Activated CD4-positive, alpha-beta memory T cell treated with anti-CD3 and anti-CD28 coated beads for 36 hours (primary cell): Measurements from ENCODE around the gene PDE12. TPM values are rescaled to one million over a fixed set of nuclear protein-coding genes. Genes with fewer than 3 reads are reported as not detected.

Experiments
- CTCF ChIA-PET: fragments of 350-600 bp; sonication (Branson Sonifier 250); formaldehyde crosslinking; loops from one replicate; lab custom pipeline; 2021; ENCODE audit warnings: antibody characterized with exemption, inconsistent platforms; lab: Charles Lee
- POLR2A ChIA-PET: fragments of 350-600 bp; sonication (Branson Sonifier 250); formaldehyde crosslinking; loops from one replicate; lab custom pipeline; 2021; ENCODE audit warnings: antibody characterized with exemption; lab: Charles Lee
- DNase-seq: peaks from one replicate; pipeline ENCODE4 v3.0.0-alpha.2; 2020
- H3K27ac Mint-ChIP-seq: one replicate; pipeline ENCODE4 v1.8.0; 2021; ENCODE audit warnings: mixed read lengths
- H3K27me3 Mint-ChIP-seq: one replicate; pipeline ENCODE4 v1.8.0; 2021; ENCODE audit warnings: mixed read lengths
- H3K36me3 Mint-ChIP-seq: one replicate; pipeline ENCODE4 v1.8.0; 2021; ENCODE audit warnings: mixed read lengths
- H3K4me1 Mint-ChIP-seq: one replicate; pipeline ENCODE4 v1.8.0; 2021; ENCODE audit warnings: low read depth, mixed read lengths
- H3K4me3 Mint-ChIP-seq: one replicate; pipeline ENCODE4 v1.8.0; 2021; ENCODE audit warnings: mild to moderate bottlenecking, mixed read lengths
- H3K9me3 Mint-ChIP-seq: one replicate; pipeline ENCODE4 v1.8.0; 2021; ENCODE audit warnings: mixed read lengths
- intact Hi-C: fragments of 100-400 bp; cut with micrococcal nuclease; formaldehyde crosslinking; loops from one replicate; pipeline ENCODE4 v1.15.1; 2023
- total RNA-seq, 2 experiments: library from RNA; stranded (reverse); gene quantifications; one replicate each; pipeline ENCODE4 v1.2.3, GENCODE V29; 2021

Gene PDE12, protein sequence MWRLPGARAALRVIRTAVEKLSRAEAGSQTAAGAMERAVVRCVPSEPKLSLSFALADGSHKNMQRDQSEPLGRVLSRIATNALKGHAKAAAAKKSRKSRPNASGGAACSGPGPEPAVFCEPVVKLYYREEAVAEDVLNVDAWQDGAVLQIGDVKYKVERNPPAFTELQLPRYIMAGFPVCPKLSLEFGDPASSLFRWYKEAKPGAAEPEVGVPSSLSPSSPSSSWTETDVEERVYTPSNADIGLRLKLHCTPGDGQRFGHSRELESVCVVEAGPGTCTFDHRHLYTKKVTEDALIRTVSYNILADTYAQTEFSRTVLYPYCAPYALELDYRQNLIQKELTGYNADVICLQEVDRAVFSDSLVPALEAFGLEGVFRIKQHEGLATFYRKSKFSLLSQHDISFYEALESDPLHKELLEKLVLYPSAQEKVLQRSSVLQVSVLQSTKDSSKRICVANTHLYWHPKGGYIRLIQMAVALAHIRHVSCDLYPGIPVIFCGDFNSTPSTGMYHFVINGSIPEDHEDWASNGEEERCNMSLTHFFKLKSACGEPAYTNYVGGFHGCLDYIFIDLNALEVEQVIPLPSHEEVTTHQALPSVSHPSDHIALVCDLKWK
- 10 to 100 TPM; 20.7 to 21.9 TPM for total RNA-seq

DNA sequence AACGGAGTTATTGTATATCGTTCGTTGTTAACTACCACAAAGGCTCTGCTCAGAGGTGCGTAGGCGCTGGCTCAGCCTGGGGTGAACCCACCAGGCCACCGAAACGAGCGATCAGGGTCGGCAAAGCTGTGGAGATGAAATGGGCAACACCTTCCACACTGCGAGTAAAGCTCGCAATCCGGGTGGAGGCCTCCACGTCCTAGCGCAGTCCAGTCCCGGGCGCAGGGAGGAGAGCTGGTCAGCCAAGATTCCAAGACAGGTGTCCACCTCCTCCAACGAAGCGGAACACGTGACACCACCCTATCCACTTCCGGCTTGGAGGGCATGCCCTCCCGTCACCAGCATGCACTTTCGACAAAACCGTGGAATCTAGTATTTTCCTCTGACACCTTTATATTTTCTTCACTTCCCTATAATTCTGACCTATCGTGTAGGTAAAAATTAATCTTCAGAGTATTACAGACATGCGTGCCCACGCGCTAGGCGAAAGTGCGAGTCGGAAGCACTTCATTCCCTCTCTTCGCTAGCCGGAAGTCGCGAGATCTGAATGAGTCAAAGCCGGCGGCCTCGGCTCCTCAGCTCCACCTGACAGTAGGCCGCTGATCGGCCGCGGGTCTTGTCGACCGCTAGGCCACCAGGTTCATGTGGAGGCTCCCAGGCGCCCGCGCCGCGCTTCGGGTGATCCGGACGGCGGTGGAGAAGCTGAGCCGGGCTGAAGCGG lies at the start of gene PDE12:
TSS of gene PDE12 (plus strand) at position 537 of the 721 bp plus-strand sequence. CDS start at position 643, 106 bp downstream.
- POLR2A ChIA-PET: interaction anchor here (0.5 to 3.5 kb wide), 5 partner anchors 16 to 262 kb away, joined by 3 to 44 read pairs (median 3); partner anchors contain the start of genes ARF4, DENND6A and SLMAP
- peak within 1 kb of the TSS; percentile 96 for H3K27ac Mint-ChIP-seq
- H3K9me3 Mint-ChIP-seq: no peaks in the 10 kb centered on the region
- H3K4me3 Mint-ChIP-seq: peak within 1 kb of the TSS; percentile 97
- peaks cover 32% of the 10 kb centered on the region for H3K36me3 Mint-ChIP-seq
- DNase-seq: peak; percentile 89
- H3K4me1 Mint-ChIP-seq: peaks cover 34% of the 10 kb centered on the region
- CTCF ChIA-PET: interaction anchor here (0.6 to 3.0 kb wide), 10 partner anchors 10 to 387 kb away, joined by 3 to 24 read pairs (median 4); partner anchors contain the start of genes ARF4 and SLMAP
- intact Hi-C loops: loop anchor here (1.0 to 5.0 kb wide), 6 partner anchors 41 to 389 kb away; partner anchors contain the start of genes APPL1, ARF4, DENND6A and IL17RD
- no peaks in the 10 kb centered on the region for H3K27me3 Mint-ChIP-seq

DNA sequence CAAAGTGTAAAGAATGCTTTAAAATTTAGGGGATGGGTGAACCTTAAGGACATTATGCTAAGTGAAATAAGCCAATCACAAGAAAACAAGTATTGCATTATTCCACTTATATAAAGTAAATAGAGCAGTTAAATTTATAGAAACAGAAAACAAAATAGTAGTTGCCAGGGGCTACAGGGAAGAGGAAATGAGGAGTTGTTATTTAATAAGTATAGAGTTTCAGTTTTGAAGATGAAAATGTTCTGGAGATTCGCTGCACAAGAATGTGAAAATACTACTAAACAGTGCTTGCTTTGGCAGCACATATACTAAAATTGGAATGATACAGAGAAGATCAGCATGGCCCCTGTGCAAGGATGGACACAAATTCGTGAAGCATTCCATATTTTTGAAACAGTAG lies 43.9 kb upstream of the PDE12 start:
- Mint-ChIP-seq H3K9me3 (no peaks in the 10 kb centered on the region), H3K4me1 (no peaks in the 10 kb centered on the region), H3K27me3 (peaks cover 4% of the 10 kb centered on the region), H3K27ac (no peak overlapping the region), H3K4me3 (no peak overlapping the region), H3K36me3 (no peaks in the 10 kb centered on the region)
- intact Hi-C loops: no loop called here
- CTCF ChIA-PET: no interaction called here
- POLR2A ChIA-PET: no interaction called here
- DNase-seq: no peak

DNA sequence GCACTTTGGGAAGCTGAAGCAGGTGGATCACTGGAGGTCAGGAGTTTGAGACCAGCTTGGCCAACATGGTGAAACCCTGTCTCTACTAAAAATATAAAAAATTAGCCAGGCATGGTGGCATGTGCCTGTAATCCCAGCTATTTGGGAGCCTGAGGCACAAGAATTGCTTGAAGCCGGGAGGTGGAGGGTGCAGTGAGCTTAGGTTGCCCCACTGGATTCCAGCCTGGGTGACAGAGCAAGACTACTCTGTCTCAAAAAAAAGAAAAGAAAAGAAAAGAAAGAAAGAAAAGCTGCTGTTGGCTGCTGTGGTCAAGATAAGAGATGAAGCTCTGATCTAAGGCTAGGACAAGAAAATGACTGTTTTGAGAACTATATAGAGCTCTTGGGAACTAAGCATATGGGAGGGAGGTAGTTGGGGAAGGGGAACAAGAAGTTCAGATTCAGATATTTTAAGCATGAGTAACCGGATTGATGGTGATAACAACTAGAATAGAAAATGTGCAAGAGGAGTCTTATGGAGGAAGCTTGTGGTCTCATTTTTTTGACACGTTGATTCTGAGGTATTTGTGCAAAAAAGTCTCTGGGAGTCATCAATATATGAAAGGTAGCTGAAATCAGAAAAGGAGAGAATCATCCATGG lies 37.7 kb upstream of the PDE12 start:
- intact Hi-C loops: no loop called here

DNA sequence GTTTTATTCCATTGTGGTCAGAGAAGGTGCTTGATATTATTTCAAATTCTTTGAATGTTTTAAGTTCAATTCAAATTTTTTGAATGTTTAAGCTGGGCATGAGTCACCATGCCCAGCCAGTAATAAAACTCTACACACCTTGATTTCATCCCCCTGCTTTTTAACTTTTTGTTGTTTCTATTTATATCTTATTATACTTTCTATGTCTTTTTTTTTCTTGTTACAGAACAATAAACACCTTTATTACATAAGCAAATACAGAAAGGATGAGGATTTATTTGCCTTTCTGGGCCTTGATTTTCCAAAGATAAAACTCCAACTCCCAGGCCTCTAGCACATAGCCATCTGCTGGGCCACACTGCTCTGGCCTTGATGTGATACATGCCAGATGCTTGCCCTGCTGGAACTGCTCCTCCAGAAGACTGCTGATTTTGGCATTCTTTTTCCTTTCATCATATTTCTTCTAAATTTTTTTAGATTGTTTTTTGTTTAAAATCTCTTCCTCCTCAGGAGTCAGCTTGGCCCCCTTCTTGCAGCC lies 25.9 kb upstream of the PDE12 start:
- intact Hi-C loops: no loop called here
- Mint-ChIP-seq H3K4me3 (no peak overlapping the region), H3K27me3 (no peaks in the 10 kb centered on the region), H3K36me3 (no peaks in the 10 kb centered on the region), H3K4me1 (no peaks in the 10 kb centered on the region), H3K9me3 (peaks cover 1% of the 10 kb centered on the region), H3K27ac (no peak overlapping the region)
- ChIA-PET CTCF (no interaction called here), POLR2A (no interaction called here)
- DNase-seq: no peak

More for the DNA sequence above, 37.7 kb upstream of the PDE12 start:
- Mint-ChIP-seq H3K27me3 (no peaks in the 10 kb centered on the region), H3K36me3 (no peaks in the 10 kb centered on the region), H3K27ac (no peak overlapping the region), H3K4me3 (no peak overlapping the region), H3K9me3 (no peaks in the 10 kb centered on the region), H3K4me1 (no peaks in the 10 kb centered on the region)
- ChIA-PET POLR2A (no interaction called here), CTCF (no interaction called here)
- DNase-seq: no peak

DNA sequence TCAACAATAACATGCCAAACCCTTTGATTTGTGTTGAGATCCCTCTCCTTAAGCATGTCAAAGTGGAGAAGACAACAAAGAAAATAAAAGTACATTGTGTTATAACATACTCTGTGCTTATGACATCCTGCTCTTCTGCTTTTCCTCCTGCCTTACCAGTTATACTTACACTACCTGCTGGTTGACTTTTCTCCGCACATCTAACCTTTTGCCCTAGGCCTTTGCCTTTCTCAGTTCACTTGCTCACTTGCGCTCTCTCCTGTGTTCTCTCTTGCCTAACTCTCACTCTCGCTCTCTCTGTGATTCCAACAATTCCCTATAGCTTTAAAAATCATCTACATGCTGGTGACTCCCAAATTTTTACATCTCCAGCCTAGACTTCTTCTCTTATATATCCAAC lies 17.6 kb upstream of the PDE12 start:
- intact Hi-C loops: no loop called here
- H3K9me3 Mint-ChIP-seq: peaks cover 3% of the 10 kb centered on the region
- H3K4me1 Mint-ChIP-seq: no peaks in the 10 kb centered on the region
- CTCF ChIA-PET: interaction anchor here (1.2 kb wide), 1 partner anchor 141 kb away, joined by 3 read pairs; no protein-coding TSS in a partner anchor
- no peak overlapping the region for H3K4me3 Mint-ChIP-seq
- H3K36me3 Mint-ChIP-seq: no peaks in the 10 kb centered on the region
- H3K27ac Mint-ChIP-seq: no peak overlapping the region
- POLR2A ChIA-PET: no interaction called here
- no peaks in the 10 kb centered on the region for H3K27me3 Mint-ChIP-seq
- no peak for DNase-seq

DNA sequence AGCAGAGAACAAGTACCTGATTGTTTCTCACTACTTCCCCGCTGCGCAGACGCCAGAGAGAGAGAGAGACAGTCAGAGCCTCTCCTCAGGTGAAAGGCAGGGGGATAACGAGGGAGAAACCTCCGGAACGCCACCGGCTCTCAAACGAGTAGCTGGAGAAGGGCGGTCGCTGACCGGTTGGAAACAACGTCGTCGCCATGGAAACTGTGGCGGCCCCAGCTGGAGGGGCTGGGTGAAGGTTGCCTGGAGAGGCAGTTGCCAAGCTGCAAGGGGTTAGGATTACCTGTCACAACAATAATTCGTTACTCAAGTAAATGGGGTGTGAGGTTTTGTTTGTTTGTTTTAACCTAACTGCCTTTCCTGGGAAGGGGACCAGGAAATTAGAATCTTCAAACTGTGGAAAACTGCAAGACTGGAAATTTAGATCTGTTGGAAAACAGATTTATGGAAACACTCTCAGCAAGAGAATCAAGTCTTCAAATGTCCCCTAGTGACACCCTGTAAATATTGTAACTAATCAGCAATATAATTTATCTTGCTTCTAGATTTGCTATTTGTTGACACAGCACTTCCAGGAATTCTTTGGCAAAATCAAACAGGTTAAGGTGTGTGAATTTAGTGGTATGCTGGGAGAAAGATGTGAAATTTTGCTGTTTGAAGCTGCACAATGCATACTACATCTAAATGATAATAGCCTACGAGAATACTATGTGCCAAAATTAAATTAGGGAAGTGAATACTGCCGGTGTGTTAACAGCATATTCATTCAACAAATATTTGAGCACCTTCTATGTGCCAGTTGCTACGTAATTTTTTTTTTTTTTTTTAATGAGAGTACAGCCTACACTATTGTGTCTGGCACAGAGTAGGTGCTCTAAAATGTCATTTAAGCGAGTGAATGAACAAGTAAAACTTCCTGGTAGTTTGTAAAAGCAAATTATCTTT lies 11.6 kb upstream of the PDE12 start, which contains the start of gene DNAH12:
TSS of gene DNAH12 (minus strand) at position 164 of the 945 bp plus-strand sequence. CDS start 1,474 bp downstream, outside the sequence.
- DNase-seq: peak; percentile 31
- ChIA-PET CTCF (no interaction called here), POLR2A (no interaction called here)
- intact Hi-C loops: no loop called here
- Mint-ChIP-seq H3K4me1 (peaks cover 7% of the 10 kb centered on the region), H3K4me3 (no peak within 1 kb of the TSS), H3K27ac (no peak within 1 kb of the TSS), H3K27me3 (no peaks in the 10 kb centered on the region), H3K36me3 (no peaks in the 10 kb centered on the region), H3K9me3 (no peaks in the 10 kb centered on the region)

DNA sequence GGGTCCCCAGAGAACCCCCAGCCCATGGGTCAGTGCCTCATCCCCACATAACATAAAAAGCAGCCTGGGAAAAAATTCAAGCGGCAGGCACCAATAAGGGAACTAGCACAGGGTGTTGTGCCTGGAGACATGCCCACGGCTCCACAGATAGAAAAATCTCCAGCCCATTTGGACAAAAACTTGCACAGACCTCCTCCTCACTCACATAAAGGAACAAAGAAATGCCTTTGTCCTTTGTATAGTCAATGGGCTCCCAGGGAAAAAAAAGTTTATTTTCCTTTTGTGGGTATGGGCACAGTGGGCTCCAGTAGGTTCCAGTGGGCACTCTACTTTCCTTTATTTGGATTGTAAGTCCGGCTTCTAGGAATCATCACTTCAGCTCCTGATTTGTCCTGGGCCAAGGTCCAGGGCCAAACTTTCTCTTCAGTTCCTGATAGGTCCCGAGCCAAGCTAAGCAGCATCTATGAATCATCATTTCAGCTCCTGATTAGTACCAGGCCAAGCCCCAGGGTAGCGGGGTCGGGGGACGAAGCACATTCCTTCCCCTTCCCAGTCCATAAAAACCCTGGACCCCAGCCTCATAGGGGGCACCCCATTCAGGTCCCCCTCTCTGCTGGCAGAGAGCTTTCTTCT lies 10.3 kb upstream of the PDE12 start:
- no peaks in the 10 kb centered on the region for H3K9me3 Mint-ChIP-seq
- DNase-seq: no peak
- ChIA-PET POLR2A (no interaction called here), CTCF (no interaction called here)
- H3K4me3 Mint-ChIP-seq: no peak overlapping the region
- peaks cover 7% of the 10 kb centered on the region for H3K4me1 Mint-ChIP-seq
- H3K36me3 Mint-ChIP-seq: no peaks in the 10 kb centered on the region
- intact Hi-C loops: no loop called here
- H3K27ac Mint-ChIP-seq: no peak overlapping the region
- H3K27me3 Mint-ChIP-seq: no peaks in the 10 kb centered on the region

DNA sequence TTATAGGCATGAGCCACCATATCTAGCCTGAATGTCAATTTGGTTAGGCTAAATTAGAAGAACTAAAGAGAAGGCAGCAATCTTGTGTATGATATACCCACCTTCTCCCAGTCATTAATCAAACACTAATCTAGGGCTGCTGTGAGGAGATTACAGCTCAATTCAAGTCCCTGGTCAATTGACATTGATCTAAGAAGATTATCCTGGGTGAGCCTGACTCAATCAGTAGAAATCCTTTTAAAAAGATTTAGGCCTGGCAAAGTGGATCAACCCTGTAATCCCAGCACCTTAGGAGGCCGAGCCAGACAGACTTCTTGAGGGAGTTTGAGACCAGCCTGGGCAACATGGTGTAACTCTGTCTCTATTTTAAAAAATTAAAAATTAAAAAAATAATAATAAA lies 9.5 kb upstream of the PDE12 start:
- ChIA-PET POLR2A (no interaction called here), CTCF (no interaction called here)
- no peaks in the 10 kb centered on the region for H3K27me3 Mint-ChIP-seq
- no peaks in the 10 kb centered on the region for H3K36me3 Mint-ChIP-seq
- H3K4me3 Mint-ChIP-seq: no peak overlapping the region
- no peak for DNase-seq
- H3K4me1 Mint-ChIP-seq: peaks cover 7% of the 10 kb centered on the region
- no peak overlapping the region for H3K27ac Mint-ChIP-seq
- intact Hi-C loops: no loop called here
- no peaks in the 10 kb centered on the region for H3K9me3 Mint-ChIP-seq

DNA sequence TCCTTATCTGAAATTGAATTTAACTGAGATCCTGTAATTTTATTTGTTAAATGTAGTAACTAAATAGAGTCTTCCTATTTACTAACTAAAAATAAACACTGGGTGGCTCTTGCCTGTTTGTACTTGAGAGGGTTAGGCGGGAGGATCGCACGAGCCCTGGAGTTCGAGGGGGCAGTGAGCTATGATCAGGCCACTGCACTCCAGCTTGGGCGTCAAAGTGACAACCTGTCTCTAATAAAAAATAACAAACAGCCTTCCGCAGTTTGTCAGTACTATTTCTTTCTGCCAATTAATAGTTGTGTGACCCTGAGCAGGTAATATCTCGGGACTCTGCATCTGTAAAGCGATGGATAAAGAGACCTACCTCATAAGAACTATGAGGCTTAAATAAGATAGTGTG lies 768 bp upstream of the PDE12 start:
- Mint-ChIP-seq H3K27me3 (no peaks in the 10 kb centered on the region), H3K27ac (peak overlapping the region; percentile 96), H3K36me3 (peaks cover 27% of the 10 kb centered on the region), H3K4me3 (peak overlapping the region; percentile 97), H3K4me1 (peaks cover 28% of the 10 kb centered on the region), H3K9me3 (no peaks in the 10 kb centered on the region)
- ChIA-PET CTCF (interaction anchor here (0.8 to 3.0 kb wide), 3 partner anchors 158 to 386 kb away, joined by 3 to 24 read pairs (median 8); partner anchors contain the start of gene SLMAP), POLR2A (interaction anchor here (0.5 to 3.5 kb wide), 3 partner anchors 42 to 262 kb away, joined by 3 to 44 read pairs (median 17); partner anchors contain the start of genes ARF4 and DENND6A)
- no peak for DNase-seq
- intact Hi-C loops: loop anchor here (5.0 kb wide), 1 partner anchor 388 kb away; the partner anchor contains the start of gene IL17RD
